SK-N-SH treated with all-trans-retinoic acid at 6 μM for 48 hours (cell line): ENCODE results near the gene MLIP.
"Not testable (repeated sequence)": the region's sequence is repeated elsewhere in the genome, so short reads cannot be mapped to it uniquely, and the experiment has no call there.

ENCODE experiments used
- ATAC-seq: fragments of 200-7000 bp; cut with Tn5 transposase; 3 replicates; pipeline ENCODE4 v1.9.1; 2020; ENCODE audit warnings: mild to moderate bottlenecking, moderate library complexity
- ARNTL ChIP-seq: fragments of 450-650 bp; formaldehyde crosslinking; IDR thresholded peaks from 2 replicates; pipeline ENCODE4 v1.5.0; 2020; ENCODE audit warnings: low read depth, mild to moderate bottlenecking, moderate library complexity, borderline replicate concordance
- BACH2 ChIP-seq: fragments of 250-450 bp; sonication (Bioruptor Pico); IDR thresholded peaks from 2 replicates; pipeline ENCODE4 v1.9.0; 2021; ENCODE audit warnings: mild to moderate bottlenecking, borderline replicate concordance
- CSDC2 ChIP-seq: fragments of 250-450 bp; sonication (Bioruptor Pico); IDR thresholded peaks from 2 replicates; pipeline ENCODE4 v1.5.0; 2020; ENCODE audit warnings: mild to moderate bottlenecking, moderate library complexity
- ESRRG ChIP-seq: fragments of 250-450 bp; sonication (Bioruptor Pico); IDR thresholded peaks from 2 replicates; pipeline ENCODE4 v1.6.1; 2021; ENCODE audit warnings: mild to moderate bottlenecking
- GLIS3 ChIP-seq: fragments of 250-450 bp; sonication (Bioruptor Pico); IDR thresholded peaks from 2 replicates; pipeline ENCODE4 v1.5.0; 2020; ENCODE audit warnings: mild to moderate bottlenecking, moderate library complexity
- ISL1 ChIP-seq: fragments of 250-450 bp; sonication (Bioruptor Pico); IDR thresholded peaks from 2 replicates; pipeline ENCODE4 v2.1.2; 2022; ENCODE audit warnings: mild to moderate bottlenecking, moderate library complexity
- PATZ1 ChIP-seq: fragments of 250-450 bp; sonication (Bioruptor Pico); IDR thresholded peaks from 2 replicates; pipeline ENCODE4 v1.8.0; 2020; ENCODE audit warnings: mild to moderate bottlenecking, moderate library complexity, borderline replicate concordance
- POU6F1 ChIP-seq: fragments of 250-450 bp; sonication (Bioruptor Pico); IDR thresholded peaks from 2 replicates; pipeline ENCODE4 v1.8.0; 2021; ENCODE audit warnings: low read depth, mild to moderate bottlenecking, moderate library complexity, borderline replicate concordance
- PPARA ChIP-seq: fragments of 250-450 bp; sonication (Bioruptor Pico); IDR thresholded peaks from 2 replicates; pipeline ENCODE4 v1.5.0; 2020; ENCODE audit warnings: mild to moderate bottlenecking, borderline replicate concordance
- RARB ChIP-seq: fragments of 250-450 bp; sonication (Bioruptor Pico); IDR thresholded peaks from 2 replicates; pipeline ENCODE4 v1.8.0; 2021; ENCODE audit warnings: mild to moderate bottlenecking, moderate library complexity
- SNAI2 ChIP-seq: fragments of 250-450 bp; sonication (Bioruptor Pico); IDR thresholded peaks from 2 replicates; pipeline ENCODE4 v1.5.0; 2020; ENCODE audit warnings: mild to moderate bottlenecking, moderate library complexity
- TCF4 ChIP-seq: fragments of 250-450 bp; sonication (Bioruptor Pico); IDR thresholded peaks from 2 replicates; pipeline ENCODE4 v1.8.0; 2021; ENCODE audit warnings: mild to moderate bottlenecking, moderate library complexity, borderline replicate concordance
- TSHZ2 ChIP-seq: fragments of 250-450 bp; sonication (Bioruptor Pico); IDR thresholded peaks from 2 replicates; pipeline ENCODE4 v1.5.0; 2020; ENCODE audit warnings: mild to moderate bottlenecking, moderate library complexity
- ZC3H10 ChIP-seq: fragments of 250-450 bp; sonication (Bioruptor Pico); IDR thresholded peaks from 2 replicates; pipeline ENCODE4 v1.5.1; 2021; ENCODE audit warnings: mild to moderate bottlenecking, moderate library complexity
- ZFP3 ChIP-seq: fragments of 250-450 bp; sonication (Bioruptor Pico); IDR thresholded peaks from 2 replicates; pipeline ENCODE4 v1.5.0; 2020; ENCODE audit warnings: mild to moderate bottlenecking, moderate library complexity
- ZFP30 ChIP-seq: fragments of 450-650 bp; formaldehyde crosslinking; IDR thresholded peaks from 2 replicates; pipeline ENCODE4 v1.5.0; 2022; ENCODE audit warnings: mild to moderate bottlenecking, moderate library complexity
- ZNF565 ChIP-seq: fragments of 450-650 bp; formaldehyde crosslinking; conservative IDR thresholded peaks from 2 replicates; pipeline ENCODE4 v1.5.0; 2020; ENCODE audit warnings: low read depth, mild to moderate bottlenecking, moderate library complexity
- ZNF70 ChIP-seq: fragments of 450-650 bp; formaldehyde crosslinking; IDR thresholded peaks from 2 replicates; pipeline ENCODE4 v1.5.0; 2020; ENCODE audit warnings: mild to moderate bottlenecking, moderate library complexity
- ZNF8 ChIP-seq: fragments of 450-650 bp; formaldehyde crosslinking; IDR thresholded peaks from 2 replicates; pipeline ENCODE4 v1.5.0; 2020; ENCODE audit warnings: mild to moderate bottlenecking, moderate library complexity

MLIP gene

GRCh38 chr6:54074578-54075195 lies 36.6 kb upstream of the MLIP start:
- TF ChIP-seq POU6F1 (no peak), CSDC2 (CRISPR knock-in tag) (no peak), ESRRG (no peak), ZFP30 (CRISPR knock-in tag) (no peak), PPARA (CRISPR knock-in tag) (no peak), TCF4 (no peak), ZNF70 (CRISPR knock-in tag) (no peak), SNAI2 (CRISPR knock-in tag) (no peak), BACH2 (CRISPR knock-in tag) (no peak), RARB (no peak), PATZ1 (no peak), ISL1 (no peak)
- ATAC-seq = no peak

- no peak for ATAC-seq
- no peak for TF ChIP-seq TCF4
- no peak for TF ChIP-seq PATZ1
- no peak for TF ChIP-seq RARB
- TF ChIP-seq GLIS3 (CRISPR knock-in tag) = no peak
- TF ChIP-seq TSHZ2 = no peak
- TF ChIP-seq ZNF565 (CRISPR knock-in tag) = no peak
- TF ChIP-seq ZNF8 (CRISPR knock-in tag) = no peak
- no peak for TF ChIP-seq ISL1
- no peak for TF ChIP-seq CSDC2 (CRISPR knock-in tag)
- TF ChIP-seq, all 23 proteins: peak for 0
Observed at GRCh38 chr6:54076159-54076789, 35.0 kb upstream of the MLIP start.

- ATAC-seq = not testable (repeated sequence)
Observed at GRCh38 chr6:54081499-54081898, 29.7 kb upstream of the MLIP start.

GRCh38 chr6:54083287-54083686 lies 28.0 kb upstream of the MLIP start:
- no peak for ATAC-seq
- TF ChIP-seq ZFP3 (CRISPR knock-in tag) (no peak), ZNF565 (CRISPR knock-in tag) (no peak), ZC3H10 (no peak), ZFP30 (CRISPR knock-in tag) (no peak), RARB (no peak), ARNTL (no peak), PATZ1 (no peak), PPARA (CRISPR knock-in tag) (no peak)
